Memory B cell (primary cell): ENCODE data around the gene SIAH1.
"Not testable (repeated sequence)": the region's sequence is repeated elsewhere in the genome, so short reads cannot be mapped to it uniquely, and the experiment has no call there.

Experiments
- ATAC-seq: fragments of 150-1000 bp; cut with Tn5 transposase; 2 replicates; pipeline ENCODE4 v1.10.0; 2021; ENCODE audit warnings: low read depth, mild to moderate bottlenecking, moderate library complexity
- DNase-seq, 2 donors: peaks; one replicate each; pipeline ENCODE4 v3.0.0; 2022; ENCODE audit warnings: low spot score in 2 of 2
- H3K27ac Mint-ChIP-seq: one replicate; pipeline ENCODE4 v1.8.0; 2022; ENCODE audit warnings: mild to moderate bottlenecking, moderate library complexity, mixed read lengths
- H3K27me3 Mint-ChIP-seq: one replicate; pipeline ENCODE4 v1.8.0; 2022; ENCODE audit warnings: mixed read lengths
- H3K36me3 Mint-ChIP-seq: one replicate; pipeline ENCODE4 v1.8.0; 2022; ENCODE audit warnings: mild to moderate bottlenecking, mixed read lengths
- H3K4me1 Mint-ChIP-seq: one replicate; pipeline ENCODE4 v1.8.0; 2022; ENCODE audit warnings: mixed read lengths
- H3K4me3 Mint-ChIP-seq: one replicate; pipeline ENCODE4 v1.8.0; 2022; ENCODE audit warnings: mild to moderate bottlenecking, moderate library complexity, mixed read lengths
- H3K9me3 Mint-ChIP-seq: one replicate; pipeline ENCODE4 v1.8.0; 2022; ENCODE audit warnings: mixed read lengths

SIAH1 gene

GRCh38 chr16:48409839-48410632 is 24.8 kb upstream of the SIAH1 start:
- Mint-ChIP-seq H3K4me3 (no peak overlapping the region), H3K36me3 (no peaks in the 10 kb centered on the region), H3K9me3 (no peaks in the 10 kb centered on the region), H3K4me1 (no peaks in the 10 kb centered on the region), H3K27me3 (no peaks in the 10 kb centered on the region), H3K27ac (no peak overlapping the region)
- ATAC-seq = no peak
- no peak for DNase-seq

GRCh38 chr16:48408688-48409087 is 23.5 kb upstream of the SIAH1 start:
- H3K27ac Mint-ChIP-seq = no peak overlapping the region
- no peak overlapping the region for H3K4me3 Mint-ChIP-seq
- no peaks in the 10 kb centered on the region for H3K27me3 Mint-ChIP-seq
- no peaks in the 10 kb centered on the region for H3K4me1 Mint-ChIP-seq
- ATAC-seq (no peak), DNase-seq (no peak)
- H3K9me3 Mint-ChIP-seq = no peaks in the 10 kb centered on the region
- no peaks in the 10 kb centered on the region for H3K36me3 Mint-ChIP-seq

GRCh38 chr16:48405907-48406306 is 20.7 kb upstream of the SIAH1 start:
- Mint-ChIP-seq H3K27ac (peak overlapping the region; percentile 51), H3K36me3 (no peaks in the 10 kb centered on the region), H3K4me1 (no peaks in the 10 kb centered on the region), H3K9me3 (no peaks in the 10 kb centered on the region), H3K27me3 (no peaks in the 10 kb centered on the region), H3K4me3 (no peak overlapping the region)
- DNase-seq (no peak), ATAC-seq (no peak)

- Mint-ChIP-seq H3K4me1 (no peaks in the 10 kb centered on the region), H3K36me3 (no peaks in the 10 kb centered on the region), H3K27me3 (no peaks in the 10 kb centered on the region), H3K4me3 (no peak overlapping the region), H3K9me3 (no peaks in the 10 kb centered on the region), H3K27ac (no peak overlapping the region)
- ATAC-seq (no peak), DNase-seq (no peak)
Measured at GRCh38 chr16:48405153-48405552, 19.9 kb upstream of the SIAH1 start.

- H3K9me3 Mint-ChIP-seq, H3K27me3 Mint-ChIP-seq, ATAC-seq, H3K4me1 Mint-ChIP-seq, H3K36me3 Mint-ChIP-seq, DNase-seq, H3K4me3 Mint-ChIP-seq, H3K27ac Mint-ChIP-seq: not testable (repeated sequence)
Measured at GRCh38 chr16:48402547-48402946, 17.3 kb upstream of the SIAH1 start.

GRCh38 chr16:48395375-48395774 is 10.2 kb upstream of the SIAH1 start:
- DNase-seq (no peak), ATAC-seq (no peak)
- Mint-ChIP-seq H3K4me3 (no peak overlapping the region), H3K36me3 (no peaks in the 10 kb centered on the region), H3K27me3 (no peaks in the 10 kb centered on the region), H3K27ac (peak overlapping the region; percentile 1), H3K4me1 (no peaks in the 10 kb centered on the region), H3K9me3 (no peaks in the 10 kb centered on the region)

GRCh38 chr16:48394355-48394703 is 9.1 kb upstream of the SIAH1 start:
- no peak overlapping the region for H3K27ac Mint-ChIP-seq

GRCh38 chr16:48393485-48394354 is 8.5 kb upstream of the SIAH1 start:
- Mint-ChIP-seq H3K4me3 (no peak overlapping the region), H3K9me3 (no peaks in the 10 kb centered on the region), H3K4me1 (no peaks in the 10 kb centered on the region), H3K27me3 (no peaks in the 10 kb centered on the region), H3K27ac (no peak overlapping the region), H3K36me3 (no peaks in the 10 kb centered on the region)
- DNase-seq = no peak
- no peak for ATAC-seq

More at GRCh38 chr16:48394355-48394703, 9.1 kb upstream of the SIAH1 start:
- Mint-ChIP-seq H3K27me3 (no peaks in the 10 kb centered on the region), H3K4me1 (no peaks in the 10 kb centered on the region), H3K4me3 (no peak overlapping the region), H3K36me3 (no peaks in the 10 kb centered on the region), H3K9me3 (no peaks in the 10 kb centered on the region)
- DNase-seq = no peak
- ATAC-seq = no peak

- Mint-ChIP-seq H3K36me3 (no peaks in the 10 kb centered on the region), H3K27ac (no peak overlapping the region), H3K9me3 (no peaks in the 10 kb centered on the region), H3K4me3 (no peak overlapping the region), H3K4me1 (no peaks in the 10 kb centered on the region), H3K27me3 (no peaks in the 10 kb centered on the region)
- ATAC-seq (no peak), DNase-seq (no peak)
Measured at GRCh38 chr16:48392407-48392806, 7.2 kb upstream of the SIAH1 start.

- Mint-ChIP-seq H3K27ac (no peak overlapping the region), H3K27me3 (no peaks in the 10 kb centered on the region), H3K4me1 (peaks cover 12% of the 10 kb centered on the region), H3K4me3 (no peak overlapping the region), H3K36me3 (no peaks in the 10 kb centered on the region), H3K9me3 (no peaks in the 10 kb centered on the region)
- ATAC-seq = no peak
- no peak for DNase-seq
Measured at GRCh38 chr16:48386559-48387312, 1.5 kb upstream of the SIAH1 start.

GRCh38 chr16:48384520-48385252 is 527 bp downstream of the SIAH1 start:
- Mint-ChIP-seq H3K27ac (peak overlapping the region; percentile 94), H3K9me3 (no peaks in the 10 kb centered on the region), H3K36me3 (no peaks in the 10 kb centered on the region), H3K27me3 (no peaks in the 10 kb centered on the region), H3K4me1 (peaks cover 24% of the 10 kb centered on the region), H3K4me3 (peak overlapping the region; percentile 94)
- ATAC-seq = peak; percentile 68
- peak in 1 of 2 donors; percentile 17 for DNase-seq

- DNase-seq (no peak), ATAC-seq (no peak)
- Mint-ChIP-seq H3K36me3 (no peaks in the 10 kb centered on the region), H3K9me3 (no peaks in the 10 kb centered on the region), H3K27me3 (no peaks in the 10 kb centered on the region), H3K4me3 (peak overlapping the region; percentile 94), H3K4me1 (peaks cover 30% of the 10 kb centered on the region), H3K27ac (peak overlapping the region; percentile 92)
Measured at GRCh38 chr16:48383877-48384519, 1.2 kb downstream of the SIAH1 start.
